Pons (tissue), 1 donor: ENCODE results near the gene POMT2.
A peak's percentile ranks its signal among the peaks of the same experiment; 100 is the strongest.

ENCODE experiments used
- DNase-seq: peaks from one replicate; pipeline ENCODE4 v3.0.0-alpha.2; 2016; ENCODE audit warnings: low spot score

POMT2 gene

GRCh38 chr14:77265561-77266335 is 54.9 kb downstream of the POMT2 start:
- no peak for DNase-seq

GRCh38 chr14:77265187-77265515 is 55.5 kb downstream of the POMT2 start:
- DNase-seq = no peak

- no peak for DNase-seq
Observed at GRCh38 chr14:77264466-77265186, 56.1 kb downstream of the POMT2 start.

GRCh38 chr14:77260631-77261030 is 60.1 kb downstream of the POMT2 start:
- DNase-seq = peak; percentile 28

GRCh38 chr14:77260199-77260598 is 60.5 kb downstream of the POMT2 start:
- DNase-seq = no peak

GRCh38 chr14:77259025-77259715 is 61.5 kb downstream of the POMT2 start:
- DNase-seq = no peak

GRCh38 chr14:77258566-77258965 is 62.1 kb downstream of the POMT2 start:
- DNase-seq = no peak

DNA sequence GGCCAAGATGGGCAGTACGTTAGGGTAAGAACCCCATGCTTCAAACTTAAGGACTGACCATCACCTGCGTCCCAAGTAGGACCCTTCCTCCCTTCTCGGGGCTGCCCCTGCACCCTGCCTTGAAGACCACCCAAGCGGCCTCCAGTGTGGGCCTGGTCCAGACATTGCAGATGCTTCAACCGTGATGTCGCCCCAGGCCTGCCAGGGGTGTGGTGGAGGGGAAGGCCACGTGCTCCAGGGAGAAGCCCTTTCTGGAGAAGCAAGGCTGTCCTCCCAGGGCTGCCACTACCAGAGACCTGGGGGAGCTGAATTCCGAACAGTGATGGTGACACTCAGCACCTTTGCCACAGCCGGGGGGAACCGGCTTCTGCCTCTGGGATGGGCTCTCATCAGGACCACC is 63.0 kb downstream of the POMT2 start:
- no peak for DNase-seq

- no peak for DNase-seq
Observed at GRCh38 chr14:77256694-77257093, 64.0 kb downstream of the POMT2 start.

GRCh38 chr14:77253333-77254190 is 67.1 kb downstream of the POMT2 start:
- no peak for DNase-seq

DNA sequence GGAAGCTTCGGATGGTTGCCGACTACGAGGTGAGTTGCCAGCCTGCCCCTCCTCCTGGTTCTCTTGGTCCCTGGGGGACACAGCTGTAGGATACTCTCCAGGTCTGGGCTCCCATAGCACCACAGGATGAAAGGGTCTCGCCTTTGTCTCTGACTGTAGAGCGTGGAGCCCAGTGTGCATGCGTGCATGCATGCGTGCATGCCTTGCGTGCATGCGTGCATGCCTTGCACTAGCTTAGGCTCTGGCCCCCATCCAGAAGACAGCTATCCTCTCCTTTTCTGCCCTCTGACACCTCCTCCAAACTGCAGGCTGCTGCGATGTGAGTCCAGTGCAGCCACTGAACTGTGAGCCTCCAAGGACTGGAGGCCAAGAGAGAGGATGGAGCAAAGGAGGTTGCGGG is 68.8 kb downstream of the POMT2 start:
- no peak for DNase-seq

DNA sequence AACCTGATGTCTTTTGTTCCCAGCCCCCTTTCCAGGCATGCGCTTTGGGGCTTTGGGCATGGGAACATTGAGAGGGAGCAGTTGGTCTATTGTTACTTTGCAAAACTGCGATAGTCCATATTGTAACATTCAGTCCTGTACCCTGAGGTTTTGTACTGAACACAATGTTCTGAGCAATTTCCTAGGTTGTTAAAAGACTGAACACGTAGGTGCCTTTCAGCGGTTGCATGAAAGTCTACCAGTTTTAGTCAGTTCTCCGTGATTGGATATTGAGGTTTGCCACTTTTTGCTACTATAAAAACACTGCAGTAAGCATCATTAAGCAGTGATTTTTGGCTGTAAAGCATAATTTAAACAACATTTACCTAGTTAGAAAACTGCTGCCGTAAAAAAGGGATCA is 69.8 kb downstream of the POMT2 start:
- no peak for DNase-seq

- no peak for DNase-seq
Observed at GRCh38 chr14:77249286-77249685, 71.4 kb downstream of the POMT2 start.

DNA sequence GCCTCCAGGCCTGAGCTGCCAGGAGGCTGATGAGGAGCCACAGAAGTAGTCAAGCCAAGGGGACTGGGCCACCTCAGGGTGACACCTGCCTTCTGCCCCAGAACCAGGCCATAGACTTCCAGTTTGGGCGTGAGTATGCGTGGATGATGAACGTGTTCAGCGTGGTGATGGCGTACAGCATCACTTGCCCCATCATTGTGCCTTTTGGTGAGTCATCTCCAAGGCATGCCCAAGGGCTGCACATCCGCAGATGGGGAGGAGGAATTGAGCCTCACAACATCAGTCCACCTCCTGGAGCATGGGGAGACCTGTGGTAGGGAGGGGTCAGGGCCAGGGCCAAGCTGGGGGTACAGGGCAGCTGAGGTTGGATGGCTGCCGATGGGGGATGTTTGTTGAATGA is 72.0 kb downstream of the POMT2 start:
- no peak for DNase-seq

GRCh38 chr14:77246784-77247183 is 73.9 kb downstream of the POMT2 start:
- no peak for DNase-seq

- no peak for DNase-seq
Observed at GRCh38 chr14:77245820-77246219, 74.9 kb downstream of the POMT2 start.

DNA sequence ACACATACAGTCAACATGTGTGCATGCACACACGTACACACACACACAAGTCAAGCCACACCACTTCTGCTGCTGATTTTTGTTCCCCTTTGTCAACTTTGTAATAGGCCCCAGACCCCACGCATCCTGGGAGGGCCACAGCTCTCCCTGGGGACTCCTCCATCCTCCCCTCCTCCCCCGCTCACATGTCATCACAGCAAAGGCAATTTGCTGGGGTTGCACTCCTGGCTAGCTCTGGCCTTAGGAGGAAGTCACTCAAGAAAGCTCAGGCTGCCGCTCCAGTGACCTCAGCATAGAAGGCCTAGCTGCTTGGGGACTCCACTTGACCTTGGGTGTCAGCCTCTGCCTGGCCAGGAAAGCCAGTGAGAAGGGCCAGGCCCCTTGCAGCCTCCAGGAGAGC is 76.8 kb downstream of the POMT2 start:
- DNase-seq = no peak

DNA sequence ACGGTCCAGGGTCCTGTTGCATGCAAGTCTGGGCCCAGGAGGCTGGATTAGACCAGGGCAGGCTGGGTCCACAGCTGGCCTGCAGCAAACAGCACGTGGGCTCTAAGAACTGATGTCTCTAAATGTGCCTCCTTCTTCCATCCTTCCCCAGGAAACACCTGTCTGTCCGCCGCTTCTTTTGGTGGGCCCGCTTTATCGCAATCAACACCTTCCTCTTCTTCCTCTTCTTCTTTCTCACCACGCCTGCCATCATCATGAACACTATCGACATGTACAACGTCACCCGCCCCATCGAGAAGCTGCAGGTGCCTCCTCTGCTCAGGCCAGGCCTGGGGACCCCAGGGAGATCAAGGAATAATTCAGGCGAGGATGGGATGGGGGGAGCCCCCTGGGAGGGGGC is 77.9 kb downstream of the POMT2 start:
- no peak for DNase-seq

DNA sequence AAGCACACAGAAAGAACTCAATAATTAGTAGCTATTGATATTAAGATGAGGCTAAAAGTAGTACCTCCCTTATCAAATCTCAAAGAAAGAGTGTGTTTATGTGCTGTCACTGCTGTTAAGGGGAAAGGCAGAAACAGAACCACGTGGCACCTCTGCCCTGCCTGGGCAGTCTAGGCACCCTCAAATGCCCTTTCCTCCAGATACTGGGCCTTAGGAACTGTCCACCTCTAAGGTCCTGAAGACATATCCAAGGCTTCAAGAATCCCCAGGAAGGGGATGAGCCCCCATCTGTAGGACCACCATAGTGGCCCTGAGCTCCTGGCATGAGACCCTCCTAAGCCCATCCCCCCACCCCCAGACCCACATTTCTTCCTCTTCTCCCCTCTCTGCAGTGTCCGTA is 78.7 kb downstream of the POMT2 start:
- no peak for DNase-seq

- no peak for DNase-seq
Observed at GRCh38 chr14:77240336-77240915, 80.3 kb downstream of the POMT2 start.

GRCh38 chr14:77239412-77239811 is 81.3 kb downstream of the POMT2 start:
- no peak for DNase-seq

DNA sequence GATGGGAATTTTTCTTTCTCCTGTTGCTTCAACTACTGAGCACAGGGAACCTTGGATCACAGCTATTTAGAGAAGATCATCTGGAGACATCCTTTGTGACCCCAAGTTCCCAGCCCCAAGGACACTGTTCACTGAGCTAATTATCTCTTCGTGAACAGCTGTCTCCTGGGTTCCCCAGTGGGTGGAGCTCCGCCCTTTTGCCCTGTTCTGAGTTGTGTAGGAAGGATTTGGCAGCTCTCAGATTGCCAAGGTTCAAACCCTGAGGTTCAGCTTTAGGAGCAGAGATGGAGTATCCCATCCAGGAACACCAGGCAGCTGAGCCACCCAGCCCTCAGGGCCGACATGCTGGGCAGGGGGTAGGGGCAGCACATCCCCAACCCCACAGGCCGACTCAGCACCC is 81.7 kb downstream of the POMT2 start:
- DNase-seq = no peak
